HepG2 (cell line): ENCODE data around the gene ACADVL. TPM values are rescaled to one million over a fixed set of nuclear protein-coding genes. Genes with fewer than 3 reads are reported as not detected.
A peak's percentile ranks its signal among the peaks of the same experiment; 100 is the strongest.

Experiments used
- ARNTL ChIP-seq: sonication (generic); formaldehyde crosslinking; IDR thresholded peaks from 2 replicates; pipeline ENCODE4 v1.4.0; 2020; ENCODE audit warnings: mild to moderate bottlenecking, missing genetic modification reagents
- CHD4 ChIP-seq: fragments of 200-600 bp; sonication (generic); IDR thresholded peaks from 2 replicates; pipeline ENCODE4 v1.7.0; 2017; ENCODE audit warnings: mild to moderate bottlenecking, low read length, borderline replicate concordance
- EHMT2 ChIP-seq: fragments of 200-600 bp; sonication (generic); IDR thresholded peaks from 2 replicates; pipeline ENCODE4 v1.7.0; 2017; ENCODE audit warnings: antibody characterized with exemption, low read depth, low read length, borderline replicate concordance
- ELF3 ChIP-seq: IDR thresholded peaks from 2 replicates; pipeline ENCODE4 v1.6.1; 2016; ENCODE audit warnings: missing genetic modification reagents, missing compliant biosample characterization
- HMGA1 ChIP-seq: sonication (generic); formaldehyde crosslinking; conservative IDR thresholded peaks from 2 replicates; pipeline ENCODE4 v1.4.0; 2020; ENCODE audit warnings: missing genetic modification reagents
- HOXA3 ChIP-seq: sonication (generic); formaldehyde crosslinking; IDR thresholded peaks from 2 replicates; pipeline ENCODE4 v1.5.0; 2020; ENCODE audit warnings: missing genetic modification reagents
- LCORL ChIP-seq, 2 experiments: fragments of 450-650 bp in 1 of 2; sonication (generic) in 1 of 2; formaldehyde crosslinking in 1 of 2; IDR thresholded peaks; 2 replicates each; pipeline versions ENCODE4 v1.5.0 to v1.6.1; 2017 to 2020; ENCODE audit warnings: antibody characterized with exemption in 1 of 2, missing genetic modification reagents in 1 of 2
- POLR2AphosphoS2 ChIP-seq: IDR thresholded peaks from 2 replicates; pipeline ENCODE4 v1.6.1; 2011; ENCODE audit warnings: low read depth, low read length, improper control_type of control experiment
- TEAD3 ChIP-seq: optimal IDR thresholded peaks from 2 replicates; pipeline ENCODE3; 2016; ENCODE audit warnings: borderline replicate concordance
- ZMYM2 ChIP-seq: sonication (generic); formaldehyde crosslinking; IDR thresholded peaks from 2 replicates; pipeline ENCODE4 v1.8.0; 2022; ENCODE audit warnings: mild to moderate bottlenecking, missing genetic modification reagents
- ZNF709 ChIP-seq: sonication (generic); formaldehyde crosslinking; IDR thresholded peaks from 2 replicates; pipeline ENCODE4 v1.5.0; 2020; ENCODE audit warnings: mild to moderate bottlenecking, missing genetic modification reagents
- ZNF775 ChIP-seq: sonication (generic); formaldehyde crosslinking; IDR thresholded peaks from 2 replicates; pipeline ENCODE4 v1.4.0; 2020; ENCODE audit warnings: missing genetic modification reagents, mild to moderate bottlenecking, moderate library complexity, borderline replicate concordance
- ZNF781 ChIP-seq: sonication (generic); formaldehyde crosslinking; IDR thresholded peaks from 2 replicates; pipeline ENCODE4 v1.5.1; 2020; ENCODE audit warnings: borderline replicate concordance, mild to moderate bottlenecking, missing genetic modification reagents; ENCODE audit errors: not compliant biosample characterization
- polyA plus RNA-seq, 8 experiments: library from polyadenylated mRNA; depleted of rRNA in 3 of 8; stranded (reverse) in 7 of 8; unstranded in 1 of 8; fragments of >200 nt; fragmentation: Illumina TruSeq in 4 of 8; extraction: Trizol in 4 of 8; gene quantifications; 2 replicates each; pipeline versions ENCODE4 v1.2.1 to v1.2.3, GENCODE V29; 2011 to 2016; ENCODE audit warnings: low read depth in 4 of 8, missing spikeins in 1 of 8, mixed read lengths in 1 of 8; ENCODE audit not compliant: insufficient read depth in 1 of 8
- total RNA-seq, 5 experiments: library from RNA; depleted of rRNA; stranded (reverse); fragments of >200 nt; fragmentation: Illumina TruSeq; extraction: Trizol; gene quantifications; 2 replicates each; pipeline ENCODE4 v1.2.3, GENCODE V29; 2016; ENCODE audit warnings: low read depth in 1 of 5
- TF ChIP-seq, protein P1 (sequence below): IDR thresholded peaks from 2 replicates; pipeline ENCODE4 v1.6.1; 2016; ENCODE audit warnings: low read depth, borderline replicate concordance
- TF ChIP-seq, protein P2 (sequence below): sonication (generic); formaldehyde crosslinking; IDR thresholded peaks from 2 replicates; pipeline ENCODE4 v1.4.0; 2020; ENCODE audit warnings: missing genetic modification reagents
- TF ChIP-seq, protein P3 (sequence below): sonication (generic); formaldehyde crosslinking; IDR thresholded peaks from 2 replicates; pipeline ENCODE4 v1.5.0; 2020; ENCODE audit warnings: missing genetic modification reagents
- TF ChIP-seq, protein P4 (sequence below): sonication (generic); formaldehyde crosslinking; IDR thresholded peaks from 2 replicates; pipeline ENCODE4 v1.4.0; 2020; ENCODE audit warnings: mild to moderate bottlenecking, missing genetic modification reagents
- TF ChIP-seq, protein P5 (sequence below): sonication (generic); formaldehyde crosslinking; conservative IDR thresholded peaks from 2 replicates; pipeline ENCODE4 v1.8.0; 2022; ENCODE audit warnings: low read depth, missing genetic modification reagents
- TF ChIP-seq, protein P6 (sequence below): IDR thresholded peaks from 2 replicates; pipeline ENCODE4 v1.6.1; 2016; ENCODE audit warnings: low read depth, missing genetic modification reagents, missing compliant biosample characterization

The ACADVL gene
- total and polyA plus RNA-seq, 2 of the 13 experiments (the other 11 are each of a cell fraction or from before 2014, with no cell fraction given): 219 to 412 TPM

DNA sequence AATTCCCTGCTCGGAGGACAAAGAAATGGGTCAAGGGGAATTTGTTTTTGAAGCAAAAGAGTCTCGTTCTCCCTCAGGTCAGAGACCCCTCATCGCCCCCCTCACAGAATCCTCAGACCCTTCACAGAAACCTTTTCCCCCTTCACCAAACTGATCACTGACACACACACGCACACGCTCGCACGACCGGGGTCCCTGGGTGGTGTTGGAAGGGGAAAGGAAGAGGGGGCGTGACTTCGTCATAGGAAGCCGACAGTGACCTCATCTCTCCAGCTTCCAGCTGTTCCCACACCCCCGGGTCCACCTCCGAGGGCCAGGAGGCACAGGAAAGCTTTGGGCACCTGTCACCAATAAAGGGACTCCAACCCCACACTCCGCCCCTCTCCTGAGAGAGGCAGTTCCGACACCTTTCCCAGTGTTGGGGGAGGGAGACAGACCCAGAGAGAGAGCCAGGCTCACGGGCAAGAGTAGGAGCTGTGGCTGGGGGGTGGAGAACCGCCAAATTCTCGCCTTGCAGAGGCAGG lies 41.7 kb upstream of the ACADVL start (continued):
- no peak for TF ChIP-seq ZNF709 (CRISPR knock-in tag)
- TF ChIP-seq, protein P1, sequence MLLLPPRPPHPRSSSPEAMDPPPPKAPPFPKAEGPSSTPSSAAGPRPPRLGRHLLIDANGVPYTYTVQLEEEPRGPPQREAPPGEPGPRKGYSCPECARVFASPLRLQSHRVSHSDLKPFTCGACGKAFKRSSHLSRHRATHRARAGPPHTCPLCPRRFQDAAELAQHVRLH (CRISPR knock-in tag): no peak
- TF ChIP-seq, protein P2, sequence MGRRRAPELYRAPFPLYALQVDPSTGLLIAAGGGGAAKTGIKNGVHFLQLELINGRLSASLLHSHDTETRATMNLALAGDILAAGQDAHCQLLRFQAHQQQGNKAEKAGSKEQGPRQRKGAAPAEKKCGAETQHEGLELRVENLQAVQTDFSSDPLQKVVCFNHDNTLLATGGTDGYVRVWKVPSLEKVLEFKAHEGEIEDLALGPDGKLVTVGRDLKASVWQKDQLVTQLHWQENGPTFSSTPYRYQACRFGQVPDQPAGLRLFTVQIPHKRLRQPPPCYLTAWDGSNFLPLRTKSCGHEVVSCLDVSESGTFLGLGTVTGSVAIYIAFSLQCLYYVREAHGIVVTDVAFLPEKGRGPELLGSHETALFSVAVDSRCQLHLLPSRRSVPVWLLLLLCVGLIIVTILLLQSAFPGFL: no peak
- TF ChIP-seq, protein P3, sequence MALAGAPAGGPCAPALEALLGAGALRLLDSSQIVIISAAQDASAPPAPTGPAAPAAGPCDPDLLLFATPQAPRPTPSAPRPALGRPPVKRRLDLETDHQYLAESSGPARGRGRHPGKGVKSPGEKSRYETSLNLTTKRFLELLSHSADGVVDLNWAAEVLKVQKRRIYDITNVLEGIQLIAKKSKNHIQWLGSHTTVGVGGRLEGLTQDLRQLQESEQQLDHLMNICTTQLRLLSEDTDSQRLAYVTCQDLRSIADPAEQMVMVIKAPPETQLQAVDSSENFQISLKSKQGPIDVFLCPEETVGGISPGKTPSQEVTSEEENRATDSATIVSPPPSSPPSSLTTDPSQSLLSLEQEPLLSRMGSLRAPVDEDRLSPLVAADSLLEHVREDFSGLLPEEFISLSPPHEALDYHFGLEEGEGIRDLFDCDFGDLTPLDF: no peak
- no peak for TF ChIP-seq EHMT2
- TF ChIP-seq ARNTL (CRISPR knock-in tag): no peak
- TF ChIP-seq, protein P4, sequence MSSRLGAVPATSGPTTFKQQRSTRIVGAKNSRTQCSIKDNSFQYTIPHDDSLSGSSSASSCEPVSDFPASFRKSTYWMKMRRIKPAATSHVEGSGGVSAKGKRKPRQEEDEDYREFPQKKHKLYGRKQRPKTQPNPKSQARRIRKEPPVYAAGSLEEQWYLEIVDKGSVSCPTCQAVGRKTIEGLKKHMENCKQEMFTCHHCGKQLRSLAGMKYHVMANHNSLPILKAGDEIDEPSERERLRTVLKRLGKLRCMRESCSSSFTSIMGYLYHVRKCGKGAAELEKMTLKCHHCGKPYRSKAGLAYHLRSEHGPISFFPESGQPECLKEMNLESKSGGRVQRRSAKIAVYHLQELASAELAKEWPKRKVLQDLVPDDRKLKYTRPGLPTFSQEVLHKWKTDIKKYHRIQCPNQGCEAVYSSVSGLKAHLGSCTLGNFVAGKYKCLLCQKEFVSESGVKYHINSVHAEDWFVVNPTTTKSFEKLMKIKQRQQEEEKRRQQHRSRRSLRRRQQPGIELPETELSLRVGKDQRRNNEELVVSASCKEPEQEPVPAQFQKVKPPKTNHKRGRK (CRISPR knock-in tag): no peak
- TF ChIP-seq ZNF781 (CRISPR knock-in tag): no peak
- TF ChIP-seq TEAD3: peak; percentile 30
- TF ChIP-seq, protein P5, sequence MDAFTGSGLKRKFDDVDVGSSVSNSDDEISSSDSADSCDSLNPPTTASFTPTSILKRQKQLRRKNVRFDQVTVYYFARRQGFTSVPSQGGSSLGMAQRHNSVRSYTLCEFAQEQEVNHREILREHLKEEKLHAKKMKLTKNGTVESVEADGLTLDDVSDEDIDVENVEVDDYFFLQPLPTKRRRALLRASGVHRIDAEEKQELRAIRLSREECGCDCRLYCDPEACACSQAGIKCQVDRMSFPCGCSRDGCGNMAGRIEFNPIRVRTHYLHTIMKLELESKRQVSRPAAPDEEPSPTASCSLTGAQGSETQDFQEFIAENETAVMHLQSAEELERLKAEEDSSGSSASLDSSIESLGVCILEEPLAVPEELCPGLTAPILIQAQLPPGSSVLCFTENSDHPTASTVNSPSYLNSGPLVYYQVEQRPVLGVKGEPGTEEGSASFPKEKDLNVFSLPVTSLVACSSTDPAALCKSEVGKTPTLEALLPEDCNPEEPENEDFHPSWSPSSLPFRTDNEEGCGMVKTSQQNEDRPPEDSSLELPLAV (CRISPR knock-in tag): no peak
- TF ChIP-seq, protein P6, sequence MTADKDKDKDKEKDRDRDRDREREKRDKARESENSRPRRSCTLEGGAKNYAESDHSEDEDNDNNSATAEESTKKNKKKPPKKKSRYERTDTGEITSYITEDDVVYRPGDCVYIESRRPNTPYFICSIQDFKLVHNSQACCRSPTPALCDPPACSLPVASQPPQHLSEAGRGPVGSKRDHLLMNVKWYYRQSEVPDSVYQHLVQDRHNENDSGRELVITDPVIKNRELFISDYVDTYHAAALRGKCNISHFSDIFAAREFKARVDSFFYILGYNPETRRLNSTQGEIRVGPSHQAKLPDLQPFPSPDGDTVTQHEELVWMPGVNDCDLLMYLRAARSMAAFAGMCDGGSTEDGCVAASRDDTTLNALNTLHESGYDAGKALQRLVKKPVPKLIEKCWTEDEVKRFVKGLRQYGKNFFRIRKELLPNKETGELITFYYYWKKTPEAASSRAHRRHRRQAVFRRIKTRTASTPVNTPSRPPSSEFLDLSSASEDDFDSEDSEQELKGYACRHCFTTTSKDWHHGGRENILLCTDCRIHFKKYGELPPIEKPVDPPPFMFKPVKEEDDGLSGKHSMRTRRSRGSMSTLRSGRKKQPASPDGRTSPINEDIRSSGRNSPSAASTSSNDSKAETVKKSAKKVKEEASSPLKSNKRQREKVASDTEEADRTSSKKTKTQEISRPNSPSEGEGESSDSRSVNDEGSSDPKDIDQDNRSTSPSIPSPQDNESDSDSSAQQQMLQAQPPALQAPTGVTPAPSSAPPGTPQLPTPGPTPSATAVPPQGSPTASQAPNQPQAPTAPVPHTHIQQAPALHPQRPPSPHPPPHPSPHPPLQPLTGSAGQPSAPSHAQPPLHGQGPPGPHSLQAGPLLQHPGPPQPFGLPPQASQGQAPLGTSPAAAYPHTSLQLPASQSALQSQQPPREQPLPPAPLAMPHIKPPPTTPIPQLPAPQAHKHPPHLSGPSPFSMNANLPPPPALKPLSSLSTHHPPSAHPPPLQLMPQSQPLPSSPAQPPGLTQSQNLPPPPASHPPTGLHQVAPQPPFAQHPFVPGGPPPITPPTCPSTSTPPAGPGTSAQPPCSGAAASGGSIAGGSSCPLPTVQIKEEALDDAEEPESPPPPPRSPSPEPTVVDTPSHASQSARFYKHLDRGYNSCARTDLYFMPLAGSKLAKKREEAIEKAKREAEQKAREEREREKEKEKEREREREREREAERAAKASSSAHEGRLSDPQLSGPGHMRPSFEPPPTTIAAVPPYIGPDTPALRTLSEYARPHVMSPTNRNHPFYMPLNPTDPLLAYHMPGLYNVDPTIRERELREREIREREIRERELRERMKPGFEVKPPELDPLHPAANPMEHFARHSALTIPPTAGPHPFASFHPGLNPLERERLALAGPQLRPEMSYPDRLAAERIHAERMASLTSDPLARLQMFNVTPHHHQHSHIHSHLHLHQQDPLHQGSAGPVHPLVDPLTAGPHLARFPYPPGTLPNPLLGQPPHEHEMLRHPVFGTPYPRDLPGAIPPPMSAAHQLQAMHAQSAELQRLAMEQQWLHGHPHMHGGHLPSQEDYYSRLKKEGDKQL: no peak
- TF ChIP-seq POLR2AphosphoS2: no peak
- TF ChIP-seq CHD4: no peak
- TF ChIP-seq ZNF775 (CRISPR knock-in tag): no peak
- TF ChIP-seq ZMYM2 (CRISPR knock-in tag): peak; percentile 51; the same call in 1 of the 2 replicates
- TF ChIP-seq ELF3 (CRISPR knock-in tag): no peak
- TF ChIP-seq HMGA1 (CRISPR knock-in tag): no peak
- peak; percentile 97 for TF ChIP-seq HOXA3 (CRISPR knock-in tag)
- no peak for TF ChIP-seq LCORL (IDR thresholded peaks at IDR 0.05)
- TF ChIP-seq LCORL (CRISPR knock-in tag; IDR thresholded peaks at IDR 0.05): no peak
